H1 (cell line): ENCODE data around the gene NRROS. TPM values are rescaled to one million over a fixed set of nuclear protein-coding genes. Genes with fewer than 3 reads are reported as not detected.

Experiments used
- CTCF ChIA-PET: fragments of 300-600 bp; sonication (Branson Sonifier 250); formaldehyde crosslinking; loops from one replicate; lab custom pipeline; 2021; ENCODE audit not compliant: partially characterized antibody; lab: Charles Lee
- POLR2A ChIA-PET: fragments of 300-600 bp; sonication (Branson Sonifier 250); formaldehyde crosslinking; loops from one replicate; lab custom pipeline; 2021; ENCODE audit warnings: inconsistent platforms; ENCODE audit not compliant: partially characterized antibody; lab: Charles Lee
- DNase-seq, 2 experiments: peaks; one replicate each; pipeline versions ENCODE4 v3.0.0 to v3.0.0-alpha.2; 2010 to 2022; ENCODE audit warnings: low spot score in 2 of 2, low read depth in 1 of 2, mixed read lengths in 1 of 2
- FAIRE-seq: peaks from 2 replicates; lab custom pipeline; 2011; peaks lifted over from hg19 to GRCh38; lab: Jason Lieb, UNC
- H2AFZ ChIP-seq: 2 replicates; pipeline ENCODE4 v1.8.1; 2012; ENCODE audit warnings: low read length, inconsistent platforms
- H2AK5ac ChIP-seq: 2 replicates; pipeline ENCODE4 v1.6.1; 2013; ENCODE audit warnings: low read depth, low read length
- H2BK120ac ChIP-seq: replicated peaks from 2 replicates; pipeline ENCODE3; 2013; ENCODE audit warnings: low read depth, low read length, inconsistent platforms
- H2BK12ac ChIP-seq: 2 replicates; pipeline ENCODE4 v1.6.1; 2013; ENCODE audit warnings: low read depth, low read length
- H2BK15ac ChIP-seq: 2 replicates; pipeline ENCODE4 v1.6.1; 2013; ENCODE audit warnings: low read length
- H2BK20ac ChIP-seq: 2 replicates; pipeline ENCODE4 v1.6.1; 2013; ENCODE audit warnings: low read length
- H2BK5ac ChIP-seq: 2 replicates; pipeline ENCODE4 v1.6.1; 2013; ENCODE audit warnings: low read depth, low read length
- H3K14ac ChIP-seq: 2 replicates; pipeline ENCODE4 v1.6.1; 2013; ENCODE audit warnings: inconsistent platforms; ENCODE audit not compliant: insufficient read length
- H3K18ac ChIP-seq: 2 replicates; pipeline ENCODE4 v1.6.1; 2013; ENCODE audit warnings: low read length; ENCODE audit errors: extremely low read depth
- H3K23ac ChIP-seq: 2 replicates; pipeline ENCODE4 v1.6.1; 2013; ENCODE audit warnings: inconsistent platforms; ENCODE audit not compliant: insufficient read length
- H3K23me2 ChIP-seq: 2 replicates; pipeline ENCODE4 v1.6.1; 2013; ENCODE audit warnings: low read depth, low read length
- H3K27ac ChIP-seq: 2 replicates; pipeline ENCODE4 v1.6.1; 2011; ENCODE audit warnings: low read depth, low read length, inconsistent platforms
- H3K27me3 ChIP-seq, 4 experiments: replicated peaks in 1 of 4; 1 replicate in 1 of 4; 2 replicates in 3 of 4; pipeline versions ENCODE4 v1.6.1 to v1.8.1; 2011 to 2013; ENCODE audit warnings: low read length in 3 of 4, mild to moderate bottlenecking in 3 of 4, inconsistent platforms in 2 of 4, mixed read lengths in 2 of 4, moderate library complexity in 1 of 4; ENCODE audit not compliant: control insufficient read depth in 3 of 4, insufficient read depth in 3 of 4; ENCODE audit errors: extremely low read depth in 1 of 4
- H3K36me3 ChIP-seq, 4 experiments: 2 replicates each; pipeline versions ENCODE4 v1.6.1 to v1.8.1; 2011 to 2013; ENCODE audit warnings: mild to moderate bottlenecking in 4 of 4, low read length in 3 of 4, moderate library complexity in 2 of 4, control low read depth in 1 of 4, inconsistent platforms in 1 of 4; ENCODE audit not compliant: insufficient read depth in 4 of 4, control insufficient read depth in 2 of 4
- H3K4ac ChIP-seq: replicated peaks from 2 replicates; pipeline ENCODE3; 2013; ENCODE audit warnings: low read length, low read depth, mixed read lengths, inconsistent platforms; ENCODE audit not compliant: insufficient read length
- H3K4me1 ChIP-seq, 4 experiments: replicated peaks in 1 of 4; 1 replicate in 1 of 4; 2 replicates in 3 of 4; pipeline versions ENCODE4 v1.6.1 to v1.8.1; 2011 to 2013; ENCODE audit warnings: low read length in 3 of 4, inconsistent platforms in 2 of 4, mixed read lengths in 1 of 4; ENCODE audit not compliant: insufficient read depth in 4 of 4, control insufficient read depth in 3 of 4
- H3K4me2 ChIP-seq, 2 experiments: 2 replicates each; pipeline versions ENCODE4 v1.6.1 to v1.8.1; 2011 to 2013; ENCODE audit warnings: low read depth in 2 of 2, low read length in 2 of 2, control low read depth in 1 of 2, inconsistent platforms in 1 of 2, mild to moderate bottlenecking in 1 of 2; ENCODE audit not compliant: insufficient read depth in 1 of 2
- H3K4me3 ChIP-seq, 4 experiments: fragments of 200-600, 300-600 bp in 1 of 4; sonication (generic), shearing (Covaris generic), sonication (Bioruptor Twin) in 1 of 4; 2 replicates each; pipeline versions ENCODE4 v1.5.1 to v1.8.1; 2011 to 2016; ENCODE audit warnings: low read length in 4 of 4, low read depth in 3 of 4, control low read depth in 2 of 4, inconsistent platforms in 2 of 4, mild to moderate bottlenecking in 2 of 4, mixed read lengths in 1 of 4, moderate library complexity in 1 of 4; ENCODE audit not compliant: insufficient read depth in 2 of 4; ENCODE audit errors: extremely low read depth in 1 of 4
- H3K56ac ChIP-seq: replicated peaks from 2 replicates; pipeline ENCODE3; 2013; ENCODE audit warnings: low read depth, mild to moderate bottlenecking, mixed read lengths, low read length, inconsistent platforms; ENCODE audit not compliant: insufficient read length
- H3K79me1 ChIP-seq: 2 replicates; pipeline ENCODE4 v1.6.1; 2013; ENCODE audit warnings: low read depth, low read length, control low read depth
- H3K79me2 ChIP-seq, 2 experiments: 2 replicates each; pipeline versions ENCODE4 v1.6.1 to v1.8.1; 2012 to 2013; ENCODE audit warnings: low read length in 2 of 2, mild to moderate bottlenecking in 2 of 2, inconsistent platforms in 1 of 2; ENCODE audit not compliant: insufficient read depth in 2 of 2, control insufficient read depth in 1 of 2
- H3K9ac ChIP-seq, 4 experiments: replicated peaks in 1 of 4; 1 replicate in 1 of 4; 2 replicates in 3 of 4; pipeline versions ENCODE4 v1.6.1 to v1.8.1; 2011 to 2013; ENCODE audit warnings: low read depth in 3 of 4, low read length in 3 of 4, control low read depth in 2 of 4, mild to moderate bottlenecking in 2 of 4, moderate library complexity in 2 of 4, inconsistent platforms in 1 of 4; ENCODE audit errors: extremely low read depth in 1 of 4
- H3K9me3 ChIP-seq, 2 experiments: 2 replicates each; pipeline versions ENCODE4 v1.6.1 to v1.8.1; 2012 to 2013; ENCODE audit warnings: mild to moderate bottlenecking in 2 of 2, moderate library complexity in 2 of 2, control low read depth in 1 of 2, inconsistent platforms in 1 of 2, low read depth in 1 of 2, low read length in 1 of 2, mixed read lengths in 1 of 2; ENCODE audit not compliant: insufficient read depth in 2 of 2
- H4K20me1 ChIP-seq, 2 experiments: replicated peaks in 1 of 2; 2 replicates each; pipeline versions ENCODE3 to v1.8.1; 2011 to 2013; ENCODE audit warnings: inconsistent platforms in 2 of 2, low read length in 2 of 2, mild to moderate bottlenecking in 1 of 2; ENCODE audit not compliant: insufficient read depth in 2 of 2, control insufficient read depth in 1 of 2
- H4K5ac ChIP-seq: 2 replicates; pipeline ENCODE4 v1.6.1; 2013; ENCODE audit warnings: low read length, low read depth, mixed read lengths, inconsistent platforms; ENCODE audit not compliant: insufficient read length
- H4K8ac ChIP-seq: 2 replicates; pipeline ENCODE4 v1.8.0; 2013; ENCODE audit warnings: mild to moderate bottlenecking, moderate library complexity, low read length, inconsistent platforms; ENCODE audit not compliant: insufficient read depth; ENCODE audit errors: extremely low read depth
- H4K91ac ChIP-seq: replicated peaks from 2 replicates; pipeline ENCODE3; 2013; ENCODE audit warnings: low read length, mixed read lengths, inconsistent platforms; ENCODE audit not compliant: insufficient read length
- EGR1 ChIP-seq: IDR thresholded peaks from 2 replicates; pipeline ENCODE4 v1.6.1; 2011; ENCODE audit warnings: low read depth, low read length, borderline replicate concordance
- EZH2 ChIP-seq: fragments of 200-600 bp; sonication (generic); IDR thresholded peaks from 2 replicates; pipeline ENCODE4 v1.7.1; 2012; ENCODE audit warnings: low read depth, mild to moderate bottlenecking, moderate library complexity, low read length, inconsistent platforms; ENCODE audit not compliant: severe bottlenecking
- TEAD4 ChIP-seq: IDR thresholded peaks from 2 replicates; pipeline ENCODE4 v1.6.1; 2012; ENCODE audit warnings: low read depth, low read length, inconsistent platforms, mixed read lengths
- WGBS, 2 experiments: shearing (Covaris generic) in 1 of 2; methylation state at CpG; one replicate each; pipeline versions ENCODE4 v1.1.6 to v1.1.7; 2013 to 2015; ENCODE audit warnings: low lambda C conversion rate in 2 of 2, mixed read lengths in 2 of 2, inconsistent platforms in 1 of 2, low coverage in 1 of 2, missing lambda C conversion rate in 1 of 2; ENCODE audit not compliant: insufficient replicate concordance in 2 of 2, insufficient coverage in 1 of 2, insufficient read length in 1 of 2; ENCODE audit errors: extremely low coverage in 1 of 2, missing lambda C conversion rate in 1 of 2; 5-methylcytosine and 5-hydroxymethylcytosine counted together
- polyA plus RNA-seq, 7 experiments: library from polyadenylated mRNA; depleted of rRNA in 3 of 7; stranded (reverse) in 5 of 7; unstranded in 2 of 7; fragments of >200 nt in 5 of 7; fragments of 200-250 nt in 2 of 7; gene quantifications; 1 replicate in 5 of 7; 2 replicates in 1 of 7; 4 replicates in 1 of 7; pipeline versions ENCODE4 v1.2.1 to v1.2.3, GENCODE V29; 2011 to 2013; ENCODE audit warnings: missing spikeins in 2 of 7, mixed read lengths in 2 of 7
- total RNA-seq: library from RNA; stranded (reverse); fragmentation: NEBNext Ultra II Directional; extraction: Animal tissue kit (Norgen Biotek cat#: 25700); gene quantifications from 2 replicates; pipeline ENCODE4 v1.2.1, GENCODE V29; 2021

The NRROS gene
- total and polyA plus RNA-seq, 2 of the 8 experiments (the other 6 are each of a cell fraction or from before 2014, with no cell fraction given), result 5.3 to 7.3 TPM

DNA sequence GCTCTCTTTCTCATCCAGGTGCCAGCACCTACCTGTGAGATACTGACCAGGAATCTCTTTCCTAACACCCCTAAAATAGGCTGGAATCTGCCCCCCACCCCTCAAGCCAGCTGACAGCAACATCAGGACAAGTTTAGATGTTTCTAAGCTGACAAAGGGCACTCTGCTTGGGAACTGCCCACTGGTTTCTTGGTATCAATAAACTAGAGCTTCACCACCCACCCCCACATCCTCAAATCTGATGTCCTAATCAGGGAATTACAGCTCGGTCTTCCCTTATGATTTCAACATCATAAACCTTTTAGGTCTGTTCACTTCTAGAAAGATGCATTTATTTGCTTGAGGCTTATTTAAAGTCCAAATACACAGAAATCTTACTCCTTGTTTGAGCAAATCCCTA is 37.9 kb downstream of the NRROS start:
- CTCF ChIA-PET, result interaction anchor here (0.6 to 3.0 kb wide), 12 partner anchors 8 to 1071 kb away, joined by 3 to 15 read pairs (median 4); no protein-coding TSS in a partner anchor
- H3K9ac ChIP-seq, result no peak overlapping the region
- H3K36me3 ChIP-seq, result no peaks in the 10 kb centered on the region
- POLR2A ChIA-PET, result interaction anchor here (0.9 to 1.8 kb wide), 2 partner anchors 11 to 63 kb away, joined by 3 to 6 read pairs; no protein-coding TSS in a partner anchor
- H2BK5ac ChIP-seq, result no peak overlapping the region
- H3K14ac ChIP-seq, result no peak overlapping the region
- H4K20me1 ChIP-seq, result no peaks in the 10 kb centered on the region
- no peak overlapping the region for H3K56ac ChIP-seq
- H3K79me2 ChIP-seq, result no peaks in the 10 kb centered on the region
- no peak overlapping the region for H2BK120ac ChIP-seq
- no peak overlapping the region for H4K8ac ChIP-seq
- H3K23me2 ChIP-seq, result no peaks in the 10 kb centered on the region
- H2BK20ac ChIP-seq, result no peak overlapping the region
- H3K4me3 ChIP-seq, result no peak overlapping the region
- TF ChIP-seq TEAD4 (no peak), EGR1 (no peak), EZH2 (no peak)
- H3K9me3 ChIP-seq, result no peaks in the 10 kb centered on the region; a peak in 1 of 4 replicates
- no peak overlapping the region for H4K91ac ChIP-seq
- no peak overlapping the region for H2BK12ac ChIP-seq
- H4K5ac ChIP-seq, result no peak overlapping the region
- no peak overlapping the region for H2AFZ ChIP-seq
- H3K23ac ChIP-seq, result no peak overlapping the region
- no peak overlapping the region for H2BK15ac ChIP-seq
- no peak overlapping the region for H3K4me2 ChIP-seq
- no peaks in the 10 kb centered on the region for H3K27me3 ChIP-seq
- H3K4me1 ChIP-seq, result no peaks in the 10 kb centered on the region
- FAIRE-seq, result no peak
- WGBS, 2 experiments, result 94% methylated on average over 1 of the region's 1 CpG; no CpG with 5 or more reads in 1 of the 2 experiments
- no peak overlapping the region for H3K4ac ChIP-seq
- DNase-seq, result no peak
- H3K79me1 ChIP-seq, result no peaks in the 10 kb centered on the region
- H3K27ac ChIP-seq, result no peak overlapping the region
- no peak overlapping the region for H2AK5ac ChIP-seq
- no peak overlapping the region for H3K18ac ChIP-seq
